SKM-1 (cell line): ENCODE measurements around the gene EMC9.

Experiments
- DNase-seq: peaks from one replicate; lab custom pipeline; 2025; ENCODE audit not compliant: unreplicated experiment; lab: John Stamatoyannopoulos, UW

Gene EMC9, protein sequence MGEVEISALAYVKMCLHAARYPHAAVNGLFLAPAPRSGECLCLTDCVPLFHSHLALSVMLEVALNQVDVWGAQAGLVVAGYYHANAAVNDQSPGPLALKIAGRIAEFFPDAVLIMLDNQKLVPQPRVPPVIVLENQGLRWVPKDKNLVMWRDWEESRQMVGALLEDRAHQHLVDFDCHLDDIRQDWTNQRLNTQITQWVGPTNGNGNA

DNA sequence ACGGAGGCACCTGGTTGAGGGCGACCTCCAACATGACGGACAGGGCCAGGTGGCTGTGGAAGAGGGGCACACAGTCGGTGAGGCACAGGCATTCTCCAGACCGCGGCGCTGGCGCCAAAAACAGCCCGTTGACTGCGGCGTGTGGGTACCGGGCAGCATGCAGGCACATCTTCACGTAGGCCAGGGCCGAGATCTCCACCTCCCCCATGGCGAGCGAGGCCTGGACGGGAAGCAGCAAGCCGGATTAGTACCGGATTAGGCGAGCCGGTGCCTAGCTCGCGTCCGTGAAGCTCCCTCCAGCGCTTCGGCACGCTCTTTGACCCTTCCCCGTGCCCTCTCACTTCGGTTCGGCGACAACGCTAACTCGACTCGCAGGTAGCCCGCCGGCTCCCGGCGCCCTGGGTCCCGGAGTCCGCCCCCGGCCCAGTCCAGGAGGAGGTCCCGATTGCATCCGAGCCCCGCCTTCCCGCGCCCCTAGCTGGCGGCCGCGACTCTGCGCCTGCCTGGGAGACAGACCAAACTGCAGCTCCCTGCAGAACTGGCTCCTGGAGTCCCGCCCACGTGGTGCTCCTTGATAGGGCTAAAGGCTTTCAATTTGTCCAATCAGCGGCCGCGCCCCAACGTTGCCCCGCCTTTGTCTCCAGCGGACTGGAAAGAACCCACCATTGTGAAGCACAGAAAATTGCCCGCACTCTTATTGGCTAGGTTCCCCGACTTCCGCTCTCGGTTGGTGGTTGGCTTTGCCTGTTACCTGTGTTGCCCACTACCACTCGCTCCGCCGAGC is at the start of gene EMC9:
Gene EMC9 (minus strand): TSS at position 495 of the 784 bp plus-strand sequence. CDS start 287 bp downstream, at position 208.
- peak; percentile 72 for DNase-seq

DNA sequence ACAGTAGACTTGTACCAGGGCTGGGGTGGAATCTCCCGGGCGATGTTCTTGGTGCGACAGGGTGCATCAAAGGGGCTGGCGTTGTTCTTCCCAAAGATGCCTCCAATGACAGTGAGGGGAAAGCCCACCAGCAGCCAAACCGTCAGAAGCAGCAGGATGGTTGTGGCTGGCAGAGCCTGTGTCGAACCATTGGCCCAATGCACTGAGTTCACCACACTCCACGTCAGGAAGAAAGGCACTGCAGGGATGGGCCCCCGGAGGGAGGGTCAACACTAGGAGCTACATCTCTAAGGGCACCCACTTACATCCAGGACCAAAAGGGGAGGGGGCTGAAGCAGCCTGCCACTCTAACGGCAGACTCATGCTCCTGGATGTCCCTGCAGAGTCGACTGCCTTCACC is 49.0 kb upstream of the EMC9 start:
- no peak for DNase-seq

DNA sequence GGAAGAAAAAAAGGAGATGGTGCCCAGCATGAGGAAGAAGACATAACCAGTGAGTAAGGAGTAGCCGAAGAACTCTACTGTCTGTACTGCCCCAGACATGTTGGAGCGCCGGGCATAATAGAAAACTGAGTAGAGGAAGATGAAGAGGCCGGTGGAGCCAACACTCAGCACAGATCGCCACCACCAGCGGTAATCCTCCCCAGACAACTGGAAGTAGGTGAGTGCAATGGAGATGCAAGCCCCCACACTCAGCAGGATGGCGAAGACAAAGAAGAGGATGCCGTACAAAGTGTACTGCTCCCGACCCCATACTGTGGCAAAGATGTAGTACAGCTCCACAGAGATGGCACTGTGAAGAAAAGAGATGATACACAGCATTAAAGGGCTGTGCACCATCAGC is 48.1 kb upstream of the EMC9 start:
- no peak for DNase-seq

DNA sequence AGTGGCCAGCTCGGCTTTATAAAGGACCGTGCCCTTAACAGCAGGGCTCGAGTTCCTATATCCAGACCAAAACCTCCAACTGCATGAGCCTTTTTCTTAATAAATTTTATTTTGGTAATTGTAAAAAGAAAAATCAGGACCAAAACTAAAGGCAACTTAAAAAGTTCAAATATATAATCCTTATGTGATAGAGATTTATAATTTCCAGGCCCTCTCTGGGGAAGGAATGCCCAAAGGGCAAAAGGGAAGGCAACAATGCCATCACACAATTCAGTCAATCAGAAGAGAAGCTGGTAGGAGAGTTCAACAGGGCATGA is 47.6 kb upstream of the EMC9 start:
- no peak for DNase-seq

DNA sequence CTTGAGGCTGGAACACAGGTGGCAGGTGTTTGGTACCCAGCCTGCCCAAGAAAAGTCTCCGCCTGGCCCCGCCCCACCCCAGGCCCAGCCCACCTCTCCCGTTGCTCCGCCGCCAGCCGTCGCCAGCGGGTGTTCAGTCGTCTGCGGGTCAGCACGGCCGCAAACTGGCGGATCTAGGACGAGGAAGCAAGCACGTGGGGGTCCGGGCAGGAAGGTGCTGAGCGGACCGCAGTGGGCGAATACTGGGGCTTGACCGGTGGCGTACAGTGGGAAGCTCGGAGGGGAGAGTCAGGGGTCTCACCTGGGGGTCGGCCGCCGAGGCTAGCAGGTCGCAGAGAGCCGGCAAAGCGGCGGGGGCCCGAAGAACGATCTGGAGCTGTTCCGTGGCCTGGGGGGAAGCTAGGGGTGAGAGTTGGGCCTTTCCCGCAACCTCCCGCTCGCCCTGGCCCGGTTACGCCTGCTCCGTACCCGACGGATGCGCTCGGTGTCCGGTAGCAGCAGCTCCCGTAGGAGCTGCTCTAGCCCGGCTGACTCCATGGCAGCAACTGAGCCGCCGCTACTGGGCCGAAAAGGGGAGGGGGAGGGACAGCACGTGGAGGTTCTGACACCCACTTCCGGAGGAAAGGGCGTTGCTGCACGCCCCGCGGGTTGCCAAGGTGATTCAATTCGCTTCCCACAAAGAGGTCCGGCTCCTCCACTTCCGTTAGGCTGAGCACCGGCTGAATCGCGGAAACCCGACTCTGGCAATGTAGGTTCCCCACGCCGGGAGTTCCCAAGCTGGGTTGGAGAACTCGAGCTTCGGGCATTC is 47.1 kb upstream of the EMC9 start, which contains the start of gene IPO4:
Gene IPO4 (minus strand): TSS at position 566 of the 808 bp plus-strand sequence. CDS start 29 bp downstream, at position 537.
- DNase-seq: peak; percentile 67

DNA sequence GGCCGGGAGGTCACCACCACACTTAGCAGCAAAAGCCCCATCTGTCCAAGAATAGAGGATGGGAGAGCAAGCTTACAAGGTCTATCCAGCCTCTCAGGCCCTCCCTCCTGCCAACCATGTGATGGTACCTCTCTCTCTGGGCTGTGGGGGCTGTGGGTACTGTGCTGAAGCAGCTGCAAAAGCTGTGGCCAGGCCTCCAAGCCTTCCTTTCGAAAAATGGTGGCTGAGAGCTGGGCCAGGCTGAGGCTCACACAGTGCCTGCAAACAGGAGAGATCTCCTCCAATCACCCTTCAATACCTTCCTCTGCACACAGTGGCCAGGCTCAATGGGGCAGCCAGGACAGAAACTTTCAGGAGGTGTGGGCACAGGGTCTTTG is 46.1 kb upstream of the EMC9 start:
- no peak for DNase-seq

DNA sequence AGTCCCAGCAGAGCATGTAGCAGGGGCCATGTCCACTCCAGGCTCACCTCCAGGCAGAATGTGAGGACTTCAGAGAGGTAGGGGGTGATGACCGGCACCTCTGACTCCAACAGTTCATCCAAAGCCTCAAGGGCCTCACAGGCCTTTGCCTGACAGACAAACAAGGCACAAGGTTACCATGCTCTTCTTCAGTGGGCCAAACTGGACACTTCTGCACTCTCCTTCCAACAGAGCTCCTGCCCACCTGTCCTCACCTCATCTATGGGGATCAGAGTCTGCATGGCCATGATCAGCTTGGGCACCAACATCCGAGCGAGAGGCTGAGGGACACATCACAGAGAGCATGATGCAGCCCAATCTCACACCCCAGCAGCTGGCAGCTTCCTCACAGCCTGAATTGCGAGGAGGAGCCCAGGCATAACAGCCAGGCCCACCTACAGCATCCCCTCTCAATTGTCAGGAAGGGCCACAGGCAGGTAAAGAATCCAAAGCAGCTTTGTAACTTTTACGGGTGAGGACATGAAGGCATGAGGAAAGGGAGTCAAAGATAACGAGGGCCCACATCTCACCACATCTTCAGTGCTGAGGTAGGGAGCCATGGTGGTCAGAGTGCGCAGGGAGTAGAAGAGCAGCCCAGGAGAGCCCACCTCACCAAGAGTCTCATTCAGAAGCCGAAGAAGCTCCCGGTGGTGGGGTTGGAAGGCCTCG is 45.6 kb upstream of the EMC9 start:
- DNase-seq: no peak

DNA sequence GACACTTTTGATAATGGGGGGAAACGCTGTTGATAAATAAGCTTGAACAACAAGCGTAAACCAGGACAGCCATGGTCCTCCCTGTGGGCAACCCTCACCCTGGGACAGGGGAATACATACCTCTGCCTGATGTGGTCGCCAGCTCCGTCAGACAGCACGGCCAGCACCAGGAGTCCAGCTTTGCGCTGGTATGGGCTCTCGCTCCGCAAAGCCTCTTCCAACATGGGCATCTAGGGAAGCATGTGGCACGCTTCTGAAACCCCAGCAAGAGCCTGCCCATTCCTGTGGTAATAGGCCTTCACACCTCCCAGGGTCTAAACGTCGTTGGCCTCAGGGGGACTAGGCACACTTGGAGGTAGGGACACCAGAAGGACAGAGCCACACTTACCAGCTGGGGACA is 44.4 kb upstream of the EMC9 start:
- DNase-seq: no peak

DNA sequence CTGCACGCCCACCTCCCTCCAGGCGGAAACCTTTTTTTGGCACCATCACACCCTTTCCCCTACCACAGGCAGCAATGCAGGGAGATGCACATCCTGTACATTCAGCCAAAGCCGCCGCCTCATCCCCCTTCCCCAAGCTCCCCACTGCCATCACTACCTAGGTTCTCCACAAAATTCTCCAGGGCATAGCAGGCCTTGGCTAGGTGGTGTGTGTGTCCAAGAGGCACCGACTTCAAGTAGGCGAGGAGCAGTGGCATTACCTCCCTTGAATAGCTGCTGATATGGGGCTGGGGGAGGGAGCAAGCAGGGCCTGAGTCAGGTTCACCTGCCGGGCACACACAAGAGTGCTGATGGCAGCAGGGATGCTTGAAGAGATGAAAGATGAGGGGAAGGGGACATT is 43.6 kb upstream of the EMC9 start:
- DNase-seq: no peak

DNA sequence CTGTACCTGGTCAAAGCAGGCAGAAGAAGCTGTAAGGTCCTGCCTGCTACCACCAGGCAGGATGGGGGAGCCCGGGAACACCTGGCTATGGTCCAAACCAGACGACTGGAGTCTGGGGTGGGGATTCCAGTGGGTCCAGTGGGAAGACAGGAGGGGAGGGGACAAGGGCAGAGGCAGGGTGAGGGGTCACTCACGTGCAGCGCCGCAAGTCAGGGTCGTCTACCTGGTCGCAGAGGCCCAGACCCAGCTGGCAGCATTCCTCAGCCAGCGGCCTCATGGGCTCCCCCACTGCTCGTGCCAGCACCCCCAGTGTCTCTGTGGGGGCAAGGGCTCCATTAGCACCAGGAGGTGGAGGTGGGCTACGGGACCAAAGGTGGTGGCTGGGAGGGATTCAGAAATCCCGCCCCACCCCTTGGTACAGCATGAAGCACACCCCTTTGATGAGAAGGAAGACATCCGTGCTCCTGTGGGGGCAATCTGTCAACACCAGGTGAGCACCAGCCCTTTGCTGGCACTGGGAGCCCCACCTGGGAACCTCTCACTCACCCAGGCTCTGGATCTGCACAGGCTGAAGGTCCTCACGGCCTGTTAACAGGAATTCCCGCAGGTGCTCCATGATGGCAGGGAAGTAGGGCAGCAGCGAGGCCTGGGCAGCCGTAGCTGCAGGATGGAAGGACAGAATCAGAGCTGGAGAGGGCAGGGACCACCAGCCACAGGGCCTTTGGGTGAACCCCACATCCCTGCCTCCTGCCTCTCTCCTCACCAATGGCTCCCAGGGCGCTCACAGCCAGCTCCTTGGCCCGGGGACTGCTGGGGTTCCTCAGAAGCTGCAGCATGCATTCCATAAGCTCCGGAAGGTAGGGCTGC is 42.9 kb upstream of the EMC9 start:
- DNase-seq: no peak

DNA sequence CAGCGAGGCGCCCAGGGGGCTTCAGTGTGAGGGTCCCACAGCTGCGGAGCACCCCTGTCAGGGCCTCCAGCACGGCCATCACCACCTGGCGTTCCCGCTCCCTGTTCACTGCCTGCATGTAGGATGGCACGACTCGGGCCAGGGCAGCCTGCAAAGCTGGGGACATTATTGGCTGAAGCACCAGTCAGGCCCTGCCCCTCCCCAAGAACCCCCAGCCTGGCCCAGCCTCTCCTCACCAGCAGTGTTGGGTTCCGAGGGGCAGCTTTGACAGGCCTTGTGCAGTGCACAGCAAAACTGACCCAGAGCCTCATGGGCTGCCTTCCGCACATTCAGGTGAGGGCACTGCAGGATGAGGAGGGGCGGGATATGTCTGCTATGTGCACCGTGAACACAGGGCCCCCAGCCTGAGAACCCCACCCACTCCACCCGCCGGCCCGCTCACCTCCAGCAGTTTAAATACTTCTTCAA is 41.7 kb upstream of the EMC9 start:
- DNase-seq: no peak

DNA sequence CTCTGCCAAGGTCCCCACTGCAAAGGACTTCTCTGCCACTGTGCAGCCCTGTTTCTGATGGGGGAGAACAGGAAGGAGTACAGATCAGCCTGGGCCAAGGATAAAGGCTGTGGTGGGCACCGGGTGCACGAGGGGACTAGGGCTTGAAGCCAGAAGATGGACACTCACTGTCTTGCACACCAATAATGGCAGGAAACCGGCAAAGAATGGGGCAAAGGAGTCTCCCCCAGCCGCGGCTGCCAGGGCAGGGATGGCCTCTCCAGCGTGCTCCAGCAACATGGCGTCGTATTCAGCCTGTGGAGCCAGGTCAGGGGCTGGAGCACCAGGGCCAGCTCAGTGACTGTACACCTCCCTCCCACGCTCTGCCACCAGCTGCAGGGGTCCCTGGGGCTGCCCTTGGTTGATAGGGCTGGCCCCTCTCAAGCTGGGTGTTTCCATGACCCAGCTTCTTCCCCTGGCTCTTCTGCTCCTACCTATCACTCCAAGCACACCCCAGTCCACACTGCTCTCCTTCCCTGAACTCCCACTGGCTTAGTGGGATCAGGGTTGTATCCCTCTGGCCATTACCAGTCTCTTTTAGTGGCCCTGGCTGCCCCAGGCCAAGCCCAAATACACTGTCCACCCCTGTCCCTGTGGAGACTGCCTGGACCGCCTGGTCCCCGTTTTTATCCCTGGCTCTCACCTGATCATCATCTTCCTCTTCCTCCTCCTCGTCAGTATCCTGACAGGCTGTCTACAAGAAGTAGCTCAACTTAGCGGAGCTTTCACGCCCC is 40.9 kb upstream of the EMC9 start:
- DNase-seq: no peak

DNA sequence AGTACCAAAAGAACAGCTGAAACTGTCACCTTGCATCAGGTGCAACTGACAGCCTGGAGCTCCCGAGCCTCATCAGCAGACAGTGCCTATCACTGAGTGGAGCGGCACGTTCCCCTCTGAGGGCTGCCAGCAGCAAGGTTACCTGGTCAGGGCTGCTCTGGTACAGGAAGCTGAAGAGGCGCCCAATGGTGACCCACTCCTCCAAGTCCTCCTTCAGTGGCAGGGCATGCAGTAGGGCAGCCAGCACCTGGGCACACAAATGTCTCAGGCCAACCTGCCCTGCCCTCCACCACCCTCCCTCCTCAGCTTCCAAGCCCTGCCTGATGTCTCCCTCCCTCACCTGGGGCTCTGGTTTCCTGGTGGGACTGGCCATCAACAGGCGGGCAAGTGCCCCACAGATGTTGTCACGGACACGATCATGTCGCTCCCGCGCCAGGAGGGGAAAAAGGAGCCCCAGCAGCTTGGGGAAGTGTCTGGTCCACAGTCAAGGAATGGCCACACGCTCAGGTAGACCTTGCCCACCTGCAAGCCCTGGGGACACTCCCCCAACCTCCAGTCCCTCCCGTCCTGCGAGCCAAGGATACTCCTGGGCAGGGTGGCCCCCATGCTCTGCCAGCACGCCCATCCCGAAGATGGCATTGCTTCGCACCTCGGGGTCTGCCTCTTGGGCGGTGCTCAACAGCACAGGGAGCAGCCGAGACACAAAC is 40.1 kb upstream of the EMC9 start:
- no peak for DNase-seq

DNA sequence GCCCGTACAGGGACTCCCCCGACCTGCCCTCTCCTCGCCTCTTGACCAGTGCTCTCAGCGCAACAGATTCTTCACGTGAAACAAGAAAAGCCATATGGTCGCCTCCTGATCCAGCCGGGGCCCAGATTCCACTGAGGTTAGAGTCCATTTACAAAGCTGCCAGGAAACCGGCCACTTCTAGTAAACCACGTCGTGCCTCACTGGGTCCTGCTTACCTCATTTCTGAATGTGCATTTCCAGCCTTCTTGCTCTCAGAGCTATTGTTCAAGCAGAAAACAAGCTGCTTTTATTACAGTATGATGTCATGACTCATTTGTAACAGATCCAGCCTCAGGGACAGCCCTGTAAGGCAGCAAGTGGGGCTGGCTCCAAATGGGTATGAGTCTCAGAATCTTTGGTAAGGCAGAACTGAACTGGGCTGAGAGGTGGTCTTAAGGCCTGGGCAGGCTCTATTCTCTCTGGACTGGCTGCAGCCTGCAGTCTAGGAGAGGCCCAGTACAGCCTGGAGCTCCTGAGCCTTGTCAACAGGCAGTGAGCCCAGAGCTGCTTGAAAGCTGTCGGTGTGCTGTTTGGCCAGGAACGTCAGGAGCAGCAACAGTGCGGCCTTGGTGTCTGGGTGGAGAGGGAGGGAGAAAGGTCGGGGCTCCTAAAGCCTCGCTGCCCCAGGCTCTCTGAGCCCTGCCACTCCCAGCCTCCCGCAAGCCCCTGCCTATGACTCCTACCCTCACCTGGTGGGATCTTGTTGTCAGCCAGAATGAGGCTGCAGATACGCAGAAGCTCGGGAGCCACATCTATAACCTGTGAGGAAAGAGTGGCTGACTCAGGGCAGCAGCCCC is 38.8 kb upstream of the EMC9 start:
- no peak for DNase-seq

DNA sequence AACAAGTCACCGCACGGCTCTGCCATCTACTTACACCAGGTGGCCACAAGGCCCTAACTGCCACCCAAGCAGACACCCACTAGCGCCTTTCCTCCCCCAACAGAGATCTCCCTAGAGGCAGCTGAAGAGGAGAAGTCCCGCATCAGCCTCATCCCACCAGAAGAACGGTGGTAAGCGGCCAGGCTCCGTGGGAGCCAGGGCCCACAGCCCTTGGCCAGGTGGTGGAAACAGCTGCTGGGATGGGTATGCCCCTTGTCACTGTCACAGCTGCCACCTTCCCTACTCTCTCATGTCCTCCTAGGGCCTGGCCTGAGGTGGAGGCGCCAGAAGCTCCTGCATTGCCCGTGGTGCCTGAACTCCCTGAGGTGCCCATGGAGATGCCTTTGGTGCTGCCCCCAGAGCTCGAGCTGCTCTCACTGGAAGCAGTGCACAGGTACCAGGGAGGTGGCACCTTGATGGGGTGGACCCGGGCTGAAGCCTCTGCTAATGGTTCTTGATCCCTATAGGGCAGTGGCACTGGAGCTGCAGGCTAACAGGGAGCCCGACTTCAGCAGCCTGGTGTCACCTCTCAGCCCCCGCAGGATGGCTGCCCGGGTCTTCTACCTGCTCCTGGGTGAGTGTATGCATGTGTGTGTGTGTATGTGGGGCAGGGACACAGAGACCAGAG is 38.0 kb upstream of the EMC9 start:
- no peak for DNase-seq

DNA sequence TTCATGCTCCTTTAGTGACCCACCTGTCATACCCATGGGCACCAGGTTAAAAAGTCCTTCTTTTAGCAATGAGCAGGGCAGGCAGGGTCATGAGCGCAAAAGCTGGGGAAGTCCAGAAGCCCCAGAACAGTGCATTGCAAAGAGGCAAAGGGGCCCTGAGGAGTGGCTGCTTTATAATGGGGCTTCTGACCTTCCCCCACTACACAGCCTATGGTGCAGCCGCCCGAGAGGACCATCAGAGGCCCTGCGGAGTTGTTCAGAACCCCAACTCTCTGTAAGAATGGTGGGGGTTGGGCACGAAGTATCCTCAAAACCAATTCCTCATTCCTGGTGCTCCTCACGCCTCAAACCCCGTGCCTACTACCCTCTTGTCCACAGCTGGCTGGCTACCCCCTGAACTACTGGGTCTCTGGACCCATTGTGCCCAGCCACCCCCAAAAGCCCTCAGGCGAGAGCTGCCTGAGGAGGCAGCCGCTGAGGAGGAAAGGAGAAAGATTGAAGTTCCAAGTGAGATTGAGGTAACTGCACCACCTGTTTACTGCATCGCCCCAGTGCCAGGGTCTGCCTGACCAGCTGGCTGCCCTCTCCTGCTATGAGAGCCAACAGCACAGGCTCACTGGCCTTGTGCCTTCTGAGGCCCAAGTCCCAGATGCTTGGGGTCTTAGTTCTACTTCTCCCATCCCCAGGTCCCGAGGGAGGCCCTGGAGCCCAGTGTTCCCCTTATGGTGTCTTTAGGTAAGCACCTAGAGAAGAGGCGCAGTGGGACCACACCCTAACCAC is 37.2 kb upstream of the EMC9 start:
- no peak for DNase-seq

DNA sequence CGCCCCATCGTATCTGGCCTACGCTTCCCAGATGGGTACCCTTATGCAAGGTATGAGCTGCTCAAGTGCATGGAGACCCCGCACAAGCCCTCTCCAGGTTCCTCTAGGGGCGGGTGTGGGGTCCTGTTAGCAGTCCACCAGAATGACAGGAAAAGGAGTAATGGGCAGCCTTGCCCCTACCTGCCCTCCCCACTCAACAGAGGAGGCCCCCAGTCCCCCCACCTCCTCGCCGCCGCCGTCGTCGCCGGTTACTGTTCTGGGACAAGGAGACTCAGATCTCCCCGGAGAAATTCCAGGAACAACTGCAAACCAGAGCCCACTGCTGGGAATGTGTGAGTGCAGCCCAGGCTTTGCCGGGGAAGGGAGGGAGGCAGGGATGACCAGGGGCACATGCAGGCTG is 36.5 kb upstream of the EMC9 start:
- DNase-seq: no peak
